Stimulated activated CD4-positive, alpha-beta T cell treated with anti-CD3 and anti-CD28 coated beads, Interleukin-1b, Interleukin-23, amount 100 ng/mL, for 1 hour (primary cell): ENCODE measurements around the gene KNDC1.
"Not testable (repeated sequence)": the region's sequence is repeated elsewhere in the genome, so short reads cannot be mapped to it uniquely, and the experiment has no call there.

Experiments
- DNase-seq, 2 donors: peaks; one replicate each; pipeline ENCODE4 v3.0.0-alpha.2; 2020; ENCODE audit warnings: low read depth in 2 of 2

The KNDC1 gene

DNA sequence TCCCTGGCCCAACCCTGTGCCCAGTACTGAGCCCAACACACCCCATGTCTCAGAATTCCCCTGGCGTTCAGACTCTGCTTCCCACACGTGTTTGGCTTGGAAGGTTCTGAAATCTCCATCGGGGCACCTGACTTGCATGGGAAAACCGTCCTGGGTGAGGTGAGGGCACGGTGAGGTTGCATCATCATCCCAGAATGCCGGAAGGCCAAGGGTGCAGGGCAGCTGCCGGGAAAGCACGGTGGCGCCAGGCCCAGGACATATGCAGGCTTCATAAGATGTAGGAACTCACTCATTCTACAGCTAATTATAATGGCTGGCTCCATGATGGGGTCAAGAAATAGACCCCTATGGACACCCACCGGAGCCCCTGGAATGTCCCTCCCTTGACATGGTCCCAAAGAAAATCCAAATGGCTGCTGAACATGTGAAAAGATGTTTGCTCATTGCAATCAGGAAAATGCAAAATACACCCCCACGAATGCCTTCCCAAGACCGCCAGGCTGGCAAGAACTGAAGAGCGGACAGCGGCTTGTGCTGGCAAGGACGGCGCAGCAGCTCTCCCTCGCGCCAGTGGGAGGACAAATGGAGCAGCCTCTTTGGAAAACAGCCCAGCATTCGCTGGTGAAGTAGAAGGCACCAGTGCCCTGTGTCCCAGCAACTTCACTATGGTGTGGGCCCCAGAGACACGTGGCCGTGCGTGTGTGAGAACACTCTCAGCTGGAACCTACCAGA is 2.3 kb downstream of the KNDC1 start:
- DNase-seq = no peak

DNA sequence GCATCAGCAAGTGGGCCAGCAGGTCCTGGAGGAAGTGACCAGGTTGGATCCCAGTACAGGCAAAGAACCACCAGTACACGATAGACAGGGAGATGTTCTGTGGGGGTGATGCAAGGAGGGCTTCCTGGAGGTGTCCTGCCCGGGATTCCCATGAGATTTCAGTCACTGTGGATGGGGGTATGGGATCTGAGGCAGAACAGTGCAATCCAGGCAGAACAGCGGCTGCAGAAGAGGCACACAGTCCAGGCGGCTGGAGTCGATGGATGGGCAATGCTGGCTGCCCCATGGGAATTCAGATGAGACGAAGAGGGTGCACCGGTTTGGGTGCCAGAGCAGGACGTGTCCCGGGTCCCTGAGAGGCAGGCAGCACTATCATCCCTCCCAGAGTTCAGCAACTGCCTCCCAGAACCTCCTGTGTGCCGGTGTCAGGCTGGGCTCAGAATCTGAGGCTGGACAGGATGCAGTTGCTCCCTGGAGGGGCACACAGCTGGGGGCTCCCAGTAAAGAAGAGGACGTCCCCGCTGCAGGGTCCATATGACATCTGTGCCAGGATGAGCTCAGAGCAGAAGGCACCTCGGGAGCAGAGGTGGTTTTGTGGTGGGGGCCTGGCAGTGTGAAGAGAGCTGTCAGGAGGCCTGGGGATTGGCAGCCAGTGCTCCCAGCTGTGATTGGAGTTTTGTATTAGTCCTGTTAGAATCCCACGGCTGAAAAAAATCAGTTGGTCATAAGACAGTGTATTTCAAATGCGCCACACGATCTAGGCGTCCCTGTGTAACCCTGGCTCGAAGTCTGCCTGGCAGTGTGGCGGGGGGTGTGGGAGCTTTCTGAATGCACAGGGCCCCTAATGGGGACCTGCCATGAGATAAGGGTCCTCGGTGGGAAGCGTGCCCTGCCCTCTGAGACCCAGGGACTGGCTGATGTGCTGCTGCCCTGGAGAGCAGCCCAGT is 3.2 kb downstream of the KNDC1 start:
- no peak for DNase-seq

- no peak for DNase-seq
These were observed 4.1 kb downstream of the KNDC1 start for GRCh38 chr10:133163889-133164815.

- DNase-seq = no peak
These were observed 5.0 kb downstream of the KNDC1 start for GRCh38 chr10:133164816-133165555.

DNA sequence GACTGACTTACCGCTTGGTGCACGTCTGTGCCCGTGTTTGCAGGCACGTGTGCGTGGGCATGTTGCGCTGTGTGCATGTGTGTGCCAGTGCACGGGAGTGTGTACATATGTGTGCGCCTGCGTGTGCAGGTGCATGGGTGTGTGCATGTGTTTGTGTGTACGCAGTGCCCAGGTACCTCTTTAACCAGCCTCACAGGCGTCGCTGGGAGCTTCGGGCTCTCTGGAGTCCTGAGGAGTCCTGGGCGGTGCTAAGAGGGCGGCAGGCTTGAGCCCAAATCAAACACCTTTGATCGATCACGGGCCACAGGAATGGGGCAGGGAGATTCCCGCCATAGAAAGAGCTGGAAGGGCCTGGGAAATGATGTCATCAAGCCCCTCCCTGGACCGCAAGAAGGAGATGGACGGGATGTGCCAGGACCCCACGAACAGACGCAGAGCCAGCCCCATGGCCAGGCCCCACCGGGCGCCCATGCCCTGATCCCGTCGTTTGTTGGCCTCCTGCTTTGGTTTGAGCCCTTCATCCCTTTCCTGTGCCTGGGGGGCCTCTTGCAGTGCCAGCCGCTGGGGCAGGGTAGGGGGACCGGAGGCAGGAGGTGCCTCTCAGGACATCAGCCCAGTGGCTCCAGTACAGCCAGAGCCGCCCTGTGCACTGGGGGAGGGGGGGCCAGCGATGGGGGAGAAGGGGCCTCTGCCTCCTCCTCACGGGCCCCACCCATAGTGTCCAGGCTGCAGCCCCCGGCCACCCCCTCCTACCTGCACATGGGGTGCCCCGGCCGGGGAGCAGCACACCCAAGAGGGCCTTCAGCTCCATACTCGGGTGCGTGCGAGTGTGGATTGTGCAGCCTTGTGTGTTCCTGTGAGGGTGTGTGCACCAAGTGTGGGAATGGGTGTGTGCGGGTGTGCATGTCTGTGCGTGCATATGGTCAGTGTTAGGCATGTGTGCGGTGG is 5.8 kb downstream of the KNDC1 start:
- DNase-seq = no peak

DNA sequence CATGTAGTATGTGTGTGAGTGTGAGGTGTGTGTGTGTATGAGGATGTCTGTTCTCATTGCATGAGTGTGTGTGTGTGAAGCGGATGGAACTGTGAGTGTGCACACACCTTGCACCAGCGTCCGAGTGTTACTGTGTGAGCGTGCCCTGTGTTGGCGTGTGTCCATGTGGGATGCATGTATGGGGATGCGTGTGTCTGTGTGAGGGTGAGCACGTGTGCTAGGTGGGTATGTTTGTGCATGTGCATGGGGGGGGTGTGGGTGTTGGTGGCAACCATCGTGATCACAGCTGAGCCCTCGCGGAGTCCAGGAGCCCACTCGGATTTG is 6.4 kb downstream of the KNDC1 start:
- no peak for DNase-seq

GRCh38 chr10:133166828-133167692 is 7.0 kb downstream of the KNDC1 start:
- no peak for DNase-seq

- DNase-seq = no peak
These were observed 7.9 kb downstream of the KNDC1 start for GRCh38 chr10:133167693-133168616.

DNA sequence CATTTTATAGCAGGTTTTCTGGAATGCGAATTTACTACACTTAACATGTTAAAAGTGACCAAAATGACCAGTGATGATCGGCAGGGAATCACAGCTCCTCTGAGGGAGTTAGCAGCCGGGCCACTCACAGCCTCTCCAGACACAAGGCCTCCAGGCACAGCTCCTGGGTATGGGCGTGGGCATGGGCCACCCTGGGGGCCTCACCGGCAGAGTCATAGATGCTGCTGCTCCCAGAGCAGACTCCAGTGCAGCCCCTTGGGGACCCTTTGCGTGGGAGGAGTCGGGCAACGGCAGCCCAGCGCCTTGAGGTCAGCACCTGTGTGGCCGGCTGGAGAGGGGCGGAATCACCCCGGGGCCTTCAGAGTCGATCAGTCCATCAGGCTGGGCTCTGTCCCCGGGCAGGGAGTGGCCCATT is 8.6 kb downstream of the KNDC1 start:
- DNase-seq = no peak

DNA sequence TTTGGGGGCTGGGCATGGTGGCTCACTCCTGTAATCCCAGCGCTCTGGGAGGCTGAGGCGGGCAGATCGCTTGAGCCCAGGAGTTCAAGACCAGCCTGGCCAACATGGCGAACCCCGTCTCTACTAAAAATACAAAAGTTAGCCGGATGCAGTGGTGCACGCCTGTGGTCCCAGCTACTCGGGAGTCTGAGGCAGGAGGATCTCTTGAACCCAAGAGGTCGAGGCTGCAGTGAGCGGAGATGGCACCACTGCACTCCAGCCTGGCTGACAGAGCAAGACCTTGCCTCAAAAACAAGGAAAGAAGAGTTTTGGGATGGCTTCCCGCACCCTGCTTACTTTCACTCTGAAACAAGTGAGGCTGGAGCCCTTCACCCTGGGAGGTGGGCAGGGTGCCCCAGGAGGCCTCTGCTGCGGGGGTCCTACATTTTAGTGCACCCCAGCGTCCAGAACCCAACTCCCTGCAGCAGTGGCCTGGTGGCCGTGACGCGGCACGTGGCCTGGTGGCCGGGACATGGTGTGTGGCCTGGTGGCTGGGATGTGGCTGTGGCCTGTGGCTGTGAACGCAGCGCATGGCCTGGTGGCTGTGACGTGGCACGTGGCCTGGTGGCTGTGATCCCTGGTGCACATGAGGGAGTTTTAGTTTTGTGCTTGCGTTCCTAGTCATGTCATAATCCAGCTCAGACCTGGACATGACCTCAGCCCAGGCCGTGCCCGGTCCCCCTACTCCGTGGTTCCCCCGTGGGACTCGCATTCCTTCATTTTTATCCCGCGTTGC is 9.3 kb downstream of the KNDC1 start:
- no peak for DNase-seq

DNA sequence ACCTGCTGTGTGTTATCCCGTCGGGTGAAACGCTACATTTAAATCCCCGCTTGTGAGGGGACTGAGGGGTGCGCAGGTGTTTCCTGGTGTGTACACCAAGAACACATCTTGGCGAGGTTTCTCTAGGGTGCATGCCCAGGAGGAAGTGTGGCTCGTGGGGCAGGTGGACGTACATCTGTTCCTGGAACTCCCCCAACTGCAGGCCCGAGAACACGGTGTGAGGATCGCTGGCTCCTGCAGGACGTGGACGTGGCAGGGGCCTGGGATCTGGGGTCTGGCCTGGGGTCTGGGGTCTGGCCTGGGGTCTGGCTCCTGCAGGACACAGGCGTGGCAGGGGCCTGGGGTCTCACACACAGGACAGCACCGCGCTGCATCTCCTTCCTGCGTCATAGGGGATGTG is 10.1 kb downstream of the KNDC1 start:
- no peak for DNase-seq

DNA sequence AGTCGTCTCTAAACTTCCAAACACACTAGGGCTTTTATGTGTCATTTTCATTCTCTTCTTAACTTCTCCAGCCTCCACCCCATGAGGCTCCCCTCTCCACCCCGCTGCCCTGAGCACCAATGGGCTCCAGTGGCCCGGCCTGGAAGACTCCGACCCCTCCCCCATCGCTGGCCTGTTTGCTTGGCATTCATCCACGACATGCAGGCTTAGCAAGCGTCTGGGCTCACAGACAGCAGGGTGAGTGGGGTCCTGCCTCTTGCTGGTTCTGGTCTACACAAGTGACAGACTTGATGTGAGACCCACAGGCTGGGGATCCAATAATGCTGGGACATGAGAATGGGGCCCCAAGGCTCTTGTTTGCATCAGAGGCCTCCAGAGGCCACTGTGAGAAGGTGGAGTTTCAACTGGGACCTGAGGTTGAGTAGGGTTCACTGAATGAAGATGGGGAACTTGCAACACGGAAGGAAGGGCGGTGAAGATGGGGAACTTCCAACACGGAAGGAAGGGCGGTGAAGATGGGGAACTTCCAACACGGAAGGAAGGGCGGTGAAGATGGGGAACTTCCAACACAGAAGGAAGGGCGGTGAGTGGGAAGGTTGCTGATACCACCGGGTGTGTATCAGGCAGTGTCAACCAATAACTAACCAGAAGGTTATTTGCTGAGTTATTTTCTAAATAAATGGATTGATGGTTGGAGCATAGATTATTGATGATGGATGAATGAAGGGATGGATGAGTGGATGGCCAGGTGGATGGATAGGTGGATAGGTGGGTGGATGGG is 14.0 kb downstream of the KNDC1 start:
- DNase-seq = no peak

GRCh38 chr10:133174689-133175263 is 14.8 kb downstream of the KNDC1 start:
- DNase-seq = no peak

GRCh38 chr10:133175624-133176023 is 15.6 kb downstream of the KNDC1 start:
- not testable (repeated sequence) for DNase-seq

GRCh38 chr10:133176546-133176945 is 16.5 kb downstream of the KNDC1 start:
- no peak for DNase-seq
